GM12865 (cell line): ENCODE results near the gene CPNE6.

Source experiments
- DNase-seq: peaks from one replicate; pipeline ENCODE4 v3.0.0; 2010; ENCODE audit warnings: low read depth
- H3K4me3 ChIP-seq: 2 replicates; pipeline ENCODE4 v1.5.1; 2011; ENCODE audit warnings: mild to moderate bottlenecking, low read depth, low read length, control low read depth
- TF ChIP-seq, protein P1 (sequence below): IDR thresholded peaks from 2 replicates; pipeline ENCODE4 v1.5.1; 2011; ENCODE audit warnings: low read length, control low read depth, low read depth, inconsistent platforms; ENCODE audit not compliant: insufficient read depth; ENCODE audit errors: missing control alignments

The CPNE6 gene

DNA sequence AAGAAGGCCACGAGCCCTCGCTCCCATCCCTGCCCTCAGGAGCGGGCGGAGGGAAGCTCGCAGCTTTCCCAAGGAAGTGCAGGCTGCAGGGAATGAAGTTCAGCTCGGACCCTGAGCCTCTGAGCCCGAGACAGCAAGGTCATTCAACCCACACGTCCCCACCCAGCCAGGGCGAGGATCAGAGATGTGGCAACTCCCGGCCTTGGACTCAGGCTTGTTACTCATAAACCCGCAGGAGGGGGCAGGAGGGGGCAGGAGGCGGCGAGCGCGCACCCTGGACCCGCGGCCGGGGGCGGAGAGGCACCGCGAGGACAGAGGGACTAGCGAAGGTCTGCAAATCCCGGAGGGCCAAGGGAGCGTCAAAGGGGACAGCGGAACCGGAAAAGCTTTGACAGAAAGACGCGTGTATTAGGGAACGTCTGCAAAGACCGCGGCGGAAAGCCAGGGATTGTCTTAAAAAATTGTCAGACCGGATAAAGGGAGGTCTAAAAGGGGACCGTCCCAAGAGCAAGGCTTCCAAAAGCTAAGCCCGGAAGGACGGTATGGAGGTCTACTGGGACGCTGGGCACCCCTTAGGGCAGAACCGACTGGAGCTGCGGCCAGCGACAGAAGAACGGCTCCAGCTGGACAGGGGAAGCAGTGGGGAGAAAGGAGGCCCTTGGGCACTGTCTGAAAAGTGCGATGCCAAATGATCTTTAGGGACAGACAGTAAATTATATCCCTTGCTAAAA lies 42.6 kb downstream of the CPNE6 start:
- peak; percentile 95 for DNase-seq
- TF ChIP-seq, protein P1, sequence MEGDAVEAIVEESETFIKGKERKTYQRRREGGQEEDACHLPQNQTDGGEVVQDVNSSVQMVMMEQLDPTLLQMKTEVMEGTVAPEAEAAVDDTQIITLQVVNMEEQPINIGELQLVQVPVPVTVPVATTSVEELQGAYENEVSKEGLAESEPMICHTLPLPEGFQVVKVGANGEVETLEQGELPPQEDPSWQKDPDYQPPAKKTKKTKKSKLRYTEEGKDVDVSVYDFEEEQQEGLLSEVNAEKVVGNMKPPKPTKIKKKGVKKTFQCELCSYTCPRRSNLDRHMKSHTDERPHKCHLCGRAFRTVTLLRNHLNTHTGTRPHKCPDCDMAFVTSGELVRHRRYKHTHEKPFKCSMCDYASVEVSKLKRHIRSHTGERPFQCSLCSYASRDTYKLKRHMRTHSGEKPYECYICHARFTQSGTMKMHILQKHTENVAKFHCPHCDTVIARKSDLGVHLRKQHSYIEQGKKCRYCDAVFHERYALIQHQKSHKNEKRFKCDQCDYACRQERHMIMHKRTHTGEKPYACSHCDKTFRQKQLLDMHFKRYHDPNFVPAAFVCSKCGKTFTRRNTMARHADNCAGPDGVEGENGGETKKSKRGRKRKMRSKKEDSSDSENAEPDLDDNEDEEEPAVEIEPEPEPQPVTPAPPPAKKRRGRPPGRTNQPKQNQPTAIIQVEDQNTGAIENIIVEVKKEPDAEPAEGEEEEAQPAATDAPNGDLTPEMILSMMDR, result no peak
- H3K4me3 ChIP-seq, result peak overlapping the region; percentile 89

DNA sequence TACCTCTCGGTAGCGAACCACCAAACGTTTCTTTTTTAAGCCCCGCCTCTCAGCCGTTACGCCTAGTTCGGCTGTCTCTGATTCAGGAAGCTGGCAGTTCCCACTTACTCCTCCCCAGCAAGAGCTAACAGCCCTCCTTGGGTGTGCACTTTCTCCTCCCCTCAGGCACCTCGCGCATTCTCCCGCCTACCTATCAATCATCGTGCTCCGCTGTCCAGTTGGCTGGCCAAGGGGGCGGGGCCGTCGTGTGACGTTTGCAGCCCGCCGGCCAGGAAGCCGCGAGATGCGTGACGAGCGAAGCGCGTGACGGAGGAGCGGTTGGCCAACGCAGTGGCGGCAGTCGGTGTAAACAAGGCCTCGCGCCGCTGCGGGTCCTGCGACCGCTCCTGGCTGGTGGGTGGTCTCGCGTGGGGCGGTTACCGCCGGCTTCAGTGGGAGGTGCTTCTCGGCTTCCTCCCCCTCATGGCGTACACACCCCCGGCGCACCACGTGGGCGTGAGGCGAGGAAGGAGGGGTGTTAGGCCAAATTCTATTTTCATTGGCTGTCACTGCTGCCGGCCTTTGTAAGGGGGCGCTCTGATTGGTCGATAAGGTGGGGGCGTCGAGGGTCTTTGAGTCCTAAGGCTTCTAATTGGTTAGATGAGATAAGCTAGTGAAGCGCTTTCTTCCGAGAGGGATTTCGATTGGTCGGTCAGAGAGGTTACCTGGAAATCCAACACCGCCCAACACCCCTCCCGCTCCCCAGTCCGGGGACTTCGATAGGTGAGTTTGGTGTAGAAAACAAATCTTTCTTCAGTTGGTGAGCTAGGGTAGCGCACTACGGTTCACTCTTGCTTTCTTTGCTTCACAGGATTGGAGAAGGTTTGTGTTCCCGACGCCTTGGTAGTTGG lies 43.4 kb downstream of the CPNE6 start, which contains the start of the genes DCAF11 and NRL:
TSS of gene DCAF11 (plus strand) at position 246 of the 890 bp plus-strand sequence. CDS start 818 bp downstream, outside the sequence.
TSS of gene NRL (minus strand) at position 418 of the 890 bp plus-strand sequence. CDS start 32,101 bp downstream, outside the sequence.
- H3K4me3 ChIP-seq, result peak within 1 kb of the TSS; percentile 90
- TF ChIP-seq, protein P1, result no peak
- DNase-seq, result peak; percentile 100

DNA sequence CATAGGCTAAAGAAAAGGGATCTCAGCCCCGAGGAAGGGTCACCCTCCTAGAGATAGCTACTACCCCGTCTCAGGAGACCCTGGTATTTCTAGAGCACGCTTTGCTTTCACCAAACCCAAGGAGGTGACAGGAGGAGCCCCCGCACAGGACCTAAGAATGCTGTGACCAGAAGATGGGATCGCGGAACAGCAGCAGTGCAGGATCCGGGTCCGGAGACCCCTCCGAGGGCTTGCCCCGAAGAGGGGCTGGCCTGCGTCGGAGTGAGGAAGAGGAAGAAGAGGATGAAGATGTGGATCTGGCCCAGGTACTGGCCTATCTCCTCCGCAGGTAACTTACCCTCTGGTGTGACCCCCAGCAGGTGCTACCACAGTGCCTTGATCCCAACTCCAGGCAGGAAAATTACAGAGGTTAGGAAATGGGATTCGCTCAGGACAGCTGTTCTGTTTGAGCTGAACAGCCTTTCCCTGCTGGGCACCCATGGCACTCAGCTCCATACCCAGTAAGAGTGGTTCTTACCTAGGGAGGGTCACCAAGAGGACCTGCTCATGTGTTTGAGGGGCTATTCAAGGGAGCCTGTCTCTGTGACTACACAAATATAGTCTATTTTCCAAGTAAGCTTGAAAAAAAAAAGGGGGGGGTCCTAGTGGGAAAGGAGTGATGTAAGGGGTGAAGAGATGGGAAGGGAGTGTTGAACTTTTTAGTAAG lies 44.2 kb downstream of the CPNE6 start:
- TF ChIP-seq, protein P1, result no peak
- H3K4me3 ChIP-seq, result peak overlapping the region; percentile 90
- DNase-seq, result no peak

DNA sequence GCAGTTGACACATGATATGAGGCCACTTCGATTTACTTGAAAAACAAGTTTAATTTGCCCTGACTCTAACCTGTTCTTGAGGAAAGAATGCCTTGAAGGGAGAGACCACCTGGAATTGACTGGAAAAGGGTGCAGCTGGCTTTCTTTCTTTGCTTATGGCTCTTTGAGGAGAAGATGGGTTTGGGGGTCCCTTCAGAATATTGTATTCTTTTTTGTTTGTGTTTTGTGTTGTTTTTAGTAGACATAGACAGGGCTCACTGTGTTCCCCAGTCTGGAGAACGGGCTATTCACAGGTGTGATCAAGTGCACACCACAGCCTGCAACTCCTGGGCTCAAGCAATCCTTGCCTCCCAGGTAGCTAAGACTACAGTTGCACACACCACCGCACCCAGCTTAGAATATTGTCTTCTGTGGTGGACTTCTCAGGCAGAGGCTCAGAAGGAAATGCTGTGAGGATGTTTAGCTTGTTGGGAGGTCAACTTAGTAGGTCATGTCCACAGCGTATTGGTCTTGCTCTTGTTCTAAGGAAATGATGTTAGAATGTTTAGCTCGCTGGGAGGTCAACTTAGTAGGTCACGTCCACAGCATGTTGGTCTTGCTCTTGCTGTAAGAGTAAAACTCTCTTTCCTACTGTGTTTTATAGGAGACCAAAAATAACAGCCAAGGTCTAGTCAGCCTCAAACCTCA lies 44.9 kb downstream of the CPNE6 start:
- peak overlapping the region; percentile 90 for H3K4me3 ChIP-seq
- no peak for DNase-seq
- TF ChIP-seq, protein P1, result no peak

DNA sequence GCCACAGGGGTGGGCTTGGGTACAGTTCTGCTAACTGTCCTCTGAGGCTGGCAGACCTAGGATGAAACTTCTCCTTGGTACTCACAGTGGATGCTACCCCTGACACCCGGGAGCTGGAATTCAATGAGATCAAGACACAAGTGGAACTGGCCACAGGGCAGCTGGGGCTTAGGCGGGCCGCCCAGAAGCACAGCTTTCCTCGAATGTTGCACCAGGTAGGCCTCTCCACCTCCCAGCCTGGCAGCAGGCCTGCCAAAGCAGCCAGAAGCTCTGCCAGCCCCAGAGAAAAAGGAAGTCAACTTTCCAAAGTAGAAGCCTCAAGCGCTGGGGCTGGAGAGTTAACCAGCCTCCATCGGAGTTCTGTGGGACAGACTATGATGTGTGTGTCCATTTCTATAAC lies 45.8 kb downstream of the CPNE6 start:
- TF ChIP-seq, protein P1, result no peak
- DNase-seq, result no peak
- H3K4me3 ChIP-seq, result no peak overlapping the region

DNA sequence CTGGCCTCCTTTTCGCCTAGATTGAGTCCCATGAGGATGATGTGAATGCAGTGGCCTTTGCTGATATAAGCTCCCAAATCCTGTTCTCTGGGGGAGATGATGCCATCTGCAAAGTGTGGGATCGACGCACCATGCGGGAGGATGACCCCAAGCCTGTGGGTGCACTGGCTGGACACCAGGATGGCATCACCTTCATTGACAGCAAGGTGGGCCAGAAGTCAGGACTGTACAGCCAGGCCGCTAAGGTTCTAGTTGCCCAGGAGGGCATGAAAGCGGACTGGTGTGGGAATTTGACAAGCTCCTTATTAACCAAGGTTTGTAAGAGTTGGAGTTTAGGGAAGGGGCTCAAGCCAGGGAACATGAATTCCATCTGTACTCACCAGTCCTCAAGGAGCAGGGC lies 48.3 kb downstream of the CPNE6 start:
- TF ChIP-seq, protein P1, result no peak
- no peak overlapping the region for H3K4me3 ChIP-seq
- no peak for DNase-seq
